GM21723 (cell line): ENCODE data around the gene AP2S1.
"Not testable (repeated sequence)": the region's sequence is repeated elsewhere in the genome, so short reads cannot be mapped to it uniquely, and the experiment has no call there.

Source experiments
- ATAC-seq: cut with Tn5 transposase; IDR thresholded peaks from one replicate; pipeline ENCODE4 v1.9.1; 2021; ENCODE audit warnings: mild to moderate bottlenecking, moderate library complexity; ENCODE audit not compliant: unreplicated experiment

The AP2S1 gene

GRCh38 chr19:46844067-46844489 lies 6.6 kb downstream of the AP2S1 start:
- ATAC-seq, result no peak

DNA sequence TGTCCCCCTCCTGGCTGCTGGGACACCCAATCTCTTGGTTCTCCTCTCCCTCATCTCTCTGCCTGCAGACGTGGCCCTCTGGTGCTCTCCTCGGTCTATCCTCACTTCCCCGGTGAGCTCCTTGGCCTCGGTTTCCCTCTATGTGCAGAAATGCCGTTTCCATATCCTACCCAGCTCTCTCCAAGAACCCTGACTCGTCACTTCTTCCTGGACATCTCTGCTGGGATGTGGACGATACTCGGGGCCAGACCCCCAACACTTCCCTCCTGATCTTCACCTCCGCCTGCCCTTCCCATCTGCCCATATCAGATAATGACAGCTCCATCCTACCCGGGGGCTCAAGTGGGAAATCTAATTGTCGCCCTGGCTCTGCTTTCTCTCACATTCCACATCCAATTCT lies 7.9 kb downstream of the AP2S1 start:
- no peak for ATAC-seq

DNA sequence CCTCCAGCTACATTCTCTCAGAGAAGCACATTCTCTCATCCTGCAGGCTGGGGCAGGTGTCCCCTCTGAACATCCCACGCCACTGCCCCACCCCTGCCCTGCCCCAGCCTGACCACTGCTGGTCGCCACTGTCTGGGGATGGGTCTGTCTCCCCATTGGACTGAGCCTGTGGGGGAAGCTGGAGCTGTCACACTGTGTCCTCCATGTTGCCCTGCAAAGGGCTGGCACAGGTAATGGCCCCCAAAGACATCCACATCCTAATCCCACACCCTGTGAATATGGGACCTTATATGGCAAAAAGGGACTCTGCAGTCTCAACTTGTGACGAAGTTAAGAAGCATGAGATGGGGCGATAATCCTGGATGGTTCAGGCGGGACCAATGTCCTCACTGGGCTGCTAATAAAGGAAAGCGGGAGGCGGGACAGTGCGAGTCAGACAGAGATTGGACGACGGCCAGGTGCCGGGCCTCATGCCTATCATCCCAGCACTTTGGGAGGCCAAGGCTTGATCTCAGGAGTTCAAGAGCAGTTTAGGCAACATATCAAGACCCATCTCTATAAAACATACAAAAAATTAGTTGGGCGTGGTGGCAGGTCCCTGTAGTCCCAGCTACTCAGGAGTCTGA lies 9.1 kb downstream of the AP2S1 start:
- no peak for ATAC-seq

DNA sequence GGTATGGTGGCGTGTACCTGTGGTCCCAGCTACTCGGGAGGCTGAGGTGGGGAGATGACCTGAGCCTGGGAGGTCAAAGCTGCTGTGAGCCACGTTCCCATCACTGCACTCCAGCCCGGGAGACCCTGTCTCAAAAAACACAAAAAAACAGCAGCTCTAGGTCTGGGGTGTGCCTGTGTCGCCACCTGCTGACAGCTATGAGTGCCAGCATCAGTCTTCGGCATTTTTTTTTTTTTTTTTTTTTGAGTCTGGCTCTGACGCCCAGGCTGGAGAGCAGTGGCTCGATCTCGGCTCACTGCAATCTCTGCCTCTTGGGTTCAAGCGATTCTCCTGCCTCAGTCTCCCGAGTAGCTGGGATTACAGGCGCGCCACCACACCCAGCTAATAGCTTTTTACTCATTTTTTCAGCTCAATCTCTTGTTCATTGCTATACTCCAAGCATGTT lies 10.1 kb downstream of the AP2S1 start:
- ATAC-seq, result no peak

DNA sequence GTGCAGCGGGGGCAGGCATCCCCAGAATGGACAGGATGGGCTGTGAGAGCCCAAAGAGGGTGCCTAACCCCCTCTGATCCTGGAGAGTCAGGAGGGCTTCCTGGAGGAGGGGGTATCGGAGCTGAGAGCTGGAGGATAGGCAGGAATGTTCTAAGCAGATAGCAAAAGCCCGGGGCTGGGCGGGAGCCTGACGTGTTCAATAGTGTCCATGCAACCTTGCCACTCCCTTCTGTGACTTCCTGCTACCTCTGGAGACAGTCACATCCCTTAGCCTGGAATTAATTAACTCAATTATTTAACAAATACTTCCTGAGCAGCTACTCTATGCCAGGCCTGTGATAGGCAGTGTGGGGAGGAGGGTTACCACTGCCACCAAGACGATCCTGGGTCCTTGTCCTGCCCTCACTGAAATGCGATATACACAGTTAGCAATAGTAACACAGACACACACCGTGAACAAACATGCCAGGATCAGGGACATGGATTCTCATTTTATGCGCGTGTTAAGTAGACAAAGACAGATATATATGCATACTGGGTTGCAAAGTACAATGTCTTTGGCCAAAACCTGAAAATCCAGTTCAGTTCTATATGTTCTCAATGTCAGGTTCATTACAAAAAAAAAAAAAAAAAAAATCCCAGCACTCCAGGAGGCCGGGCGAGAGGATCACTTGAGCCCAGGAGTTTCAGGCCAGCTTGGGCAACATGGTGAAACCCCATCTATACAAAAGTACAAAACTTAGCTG lies 10.7 kb downstream of the AP2S1 start:
- no peak for ATAC-seq

DNA sequence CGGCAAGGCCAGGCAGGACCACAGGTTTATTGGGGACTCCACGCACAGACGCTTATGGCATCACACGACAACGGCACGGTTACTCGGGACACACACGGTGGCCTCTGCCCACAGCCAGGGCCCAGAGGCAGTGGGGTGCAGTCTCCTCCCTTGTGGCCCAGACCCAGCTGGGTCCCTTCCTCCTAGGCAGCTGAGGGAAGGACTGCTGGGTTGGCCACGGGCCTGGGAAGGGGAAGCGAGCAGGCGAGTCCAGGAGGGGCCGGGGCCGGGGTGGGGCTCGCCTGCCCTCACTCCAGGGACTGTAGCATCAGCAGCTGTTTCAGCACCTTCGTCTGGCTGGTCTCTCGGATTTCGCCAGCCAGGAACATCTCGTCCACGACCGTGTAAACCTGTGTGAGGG lies 12.5 kb downstream of the AP2S1 start:
- no peak for ATAC-seq

- ATAC-seq, result no peak
These were observed 15.7 kb downstream of the AP2S1 start for GRCh38 chr19:46834984-46835383.

DNA sequence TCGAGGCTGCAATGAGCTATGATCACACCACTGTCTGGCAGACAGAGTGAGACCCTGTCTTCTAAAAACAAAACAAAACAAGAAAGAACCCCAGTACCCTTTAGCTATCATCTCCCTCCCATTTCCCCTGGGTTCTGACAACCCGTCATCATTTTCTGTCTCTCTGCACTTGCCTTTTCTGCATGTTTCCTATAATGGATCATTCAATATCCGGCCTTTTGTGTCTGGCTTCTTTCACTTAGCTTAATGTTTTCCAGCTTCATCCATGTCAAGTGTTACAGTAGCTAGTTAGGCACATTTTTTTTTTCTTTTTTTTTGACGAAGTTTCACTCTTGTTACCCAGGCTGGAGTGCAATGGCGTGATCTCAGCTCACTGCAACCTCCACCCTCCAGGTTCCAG lies 16.5 kb downstream of the AP2S1 start:
- no peak for ATAC-seq

GRCh38 chr19:46830864-46831263 lies 19.8 kb downstream of the AP2S1 start:
- ATAC-seq, result no peak

GRCh38 chr19:46828484-46828883 lies 22.2 kb downstream of the AP2S1 start:
- no peak for ATAC-seq

DNA sequence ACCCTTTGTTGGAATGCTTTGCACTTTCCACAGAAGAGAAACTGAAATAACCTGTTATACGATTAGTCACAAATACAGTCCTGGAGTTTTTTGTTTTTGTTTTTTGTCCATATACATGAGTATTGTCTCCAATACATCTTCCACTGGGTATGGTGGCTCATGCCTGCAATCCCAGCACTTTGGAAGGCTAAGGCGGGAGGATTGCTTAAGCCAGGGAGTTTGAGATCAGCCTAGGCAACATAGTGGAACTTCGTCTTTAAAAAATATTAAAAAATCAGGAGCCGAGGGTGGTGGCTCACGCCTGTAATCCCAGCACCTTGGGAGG lies 25.0 kb downstream of the AP2S1 start:
- no peak for ATAC-seq

DNA sequence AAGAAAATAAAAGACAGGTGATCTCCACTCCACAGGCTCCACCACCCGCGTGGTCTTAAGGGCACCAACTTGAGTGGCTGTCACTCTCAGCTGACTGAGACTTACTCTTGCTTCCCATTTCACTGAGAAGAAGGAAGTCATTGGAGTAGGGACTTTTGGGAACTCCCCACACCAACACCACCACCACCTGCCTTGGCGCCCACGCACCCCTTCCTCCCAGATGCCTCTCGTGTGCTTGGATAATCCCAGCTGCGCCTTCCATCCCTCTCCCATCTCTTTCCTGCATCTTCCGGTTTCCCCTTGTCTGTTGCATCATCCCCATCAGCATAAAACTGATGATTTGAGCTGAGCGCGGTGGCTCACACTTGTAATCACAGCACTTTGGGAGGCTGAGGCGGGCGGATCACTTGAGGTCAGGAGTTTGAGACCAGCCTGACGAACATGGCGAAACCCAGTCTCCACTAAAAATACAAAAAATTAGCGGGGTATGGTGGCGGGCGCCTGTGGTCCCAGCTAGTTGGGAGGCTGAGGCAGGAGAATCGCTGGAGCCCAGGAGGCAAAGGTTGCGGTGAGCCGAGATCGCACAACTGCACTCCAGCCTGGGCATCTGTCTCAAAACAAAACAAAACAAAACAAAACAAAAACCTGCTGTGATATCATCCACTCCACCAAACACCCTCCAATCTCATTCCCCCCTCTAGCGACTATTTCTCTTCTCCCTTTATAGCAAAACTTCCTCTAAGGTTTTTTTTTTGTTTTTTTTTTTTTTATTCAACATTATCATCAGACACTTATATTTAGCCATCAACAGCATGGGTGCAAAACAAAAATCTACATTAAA lies 25.5 kb downstream of the AP2S1 start:
- ATAC-seq, result no peak

- ATAC-seq, result no peak
These were observed 27.6 kb downstream of the AP2S1 start for GRCh38 chr19:46823049-46823448.

- not testable (repeated sequence) for ATAC-seq
These were observed 28.2 kb downstream of the AP2S1 start for GRCh38 chr19:46822410-46822787.

DNA sequence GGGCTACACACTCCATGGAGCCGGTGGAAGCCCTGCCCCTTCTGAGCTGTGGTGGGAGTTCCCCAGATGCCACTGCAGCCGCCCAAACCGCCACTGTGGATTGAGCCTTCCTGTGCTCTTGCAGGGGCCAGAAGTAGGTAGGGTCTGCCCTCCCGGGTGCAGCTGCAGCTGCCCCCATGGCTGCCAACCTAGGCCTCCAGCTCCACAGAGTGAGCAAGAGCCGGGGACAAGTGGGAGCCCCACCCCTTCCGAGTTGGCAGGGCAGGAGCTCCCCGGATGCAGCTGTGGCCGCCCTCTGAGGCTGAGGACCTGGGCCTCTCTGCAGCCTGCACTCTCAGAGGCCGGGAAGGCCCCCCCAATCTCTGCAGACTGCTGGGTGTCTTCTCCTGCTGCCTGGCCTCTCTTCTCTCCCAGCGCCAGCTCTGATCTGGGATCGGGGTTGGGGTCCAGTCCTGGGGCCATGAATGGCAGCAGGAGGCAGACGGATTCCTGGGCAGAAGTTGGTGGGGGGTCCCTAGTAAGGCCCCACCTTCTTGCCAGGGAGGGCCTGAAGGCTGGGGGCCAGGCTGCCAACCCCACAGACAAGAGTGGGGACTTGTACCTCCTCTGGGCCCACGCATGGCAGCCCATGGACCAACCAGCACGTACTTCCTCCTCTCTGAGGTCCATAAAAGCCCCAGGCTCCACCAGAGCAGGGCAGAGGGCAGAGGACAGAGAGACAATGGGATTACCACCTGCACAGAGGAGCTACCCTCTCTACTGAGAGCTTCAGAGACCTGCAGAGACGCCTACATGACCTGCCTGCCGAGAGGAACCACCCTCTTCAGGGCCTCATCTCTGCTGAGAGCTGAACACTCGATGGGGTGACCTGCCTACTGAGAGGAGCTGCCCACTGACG lies 28.9 kb downstream of the AP2S1 start:
- no peak for ATAC-seq

DNA sequence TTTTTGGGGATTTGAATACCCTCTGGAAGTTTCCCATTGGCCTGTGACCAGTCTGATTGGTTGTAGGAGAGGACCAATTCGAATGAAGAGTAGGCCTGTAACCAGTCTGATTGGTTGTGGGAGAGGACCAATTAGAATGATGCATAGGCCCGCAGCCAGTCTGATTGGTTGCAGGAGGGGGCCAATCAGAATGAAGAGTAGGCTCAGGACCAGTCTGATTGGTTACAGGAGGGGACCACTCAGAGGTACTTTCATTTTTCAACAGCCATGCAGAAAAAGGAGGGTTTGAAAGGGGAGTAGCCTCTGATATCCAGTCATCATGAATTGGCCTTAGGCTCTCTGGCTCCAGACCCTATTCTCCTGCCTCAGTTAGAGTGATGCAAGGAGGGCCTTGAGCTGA lies 31.8 kb downstream of the AP2S1 start:
- ATAC-seq, result no peak

GRCh38 chr19:46815833-46816627 lies 34.6 kb downstream of the AP2S1 start:
- ATAC-seq, result no peak

DNA sequence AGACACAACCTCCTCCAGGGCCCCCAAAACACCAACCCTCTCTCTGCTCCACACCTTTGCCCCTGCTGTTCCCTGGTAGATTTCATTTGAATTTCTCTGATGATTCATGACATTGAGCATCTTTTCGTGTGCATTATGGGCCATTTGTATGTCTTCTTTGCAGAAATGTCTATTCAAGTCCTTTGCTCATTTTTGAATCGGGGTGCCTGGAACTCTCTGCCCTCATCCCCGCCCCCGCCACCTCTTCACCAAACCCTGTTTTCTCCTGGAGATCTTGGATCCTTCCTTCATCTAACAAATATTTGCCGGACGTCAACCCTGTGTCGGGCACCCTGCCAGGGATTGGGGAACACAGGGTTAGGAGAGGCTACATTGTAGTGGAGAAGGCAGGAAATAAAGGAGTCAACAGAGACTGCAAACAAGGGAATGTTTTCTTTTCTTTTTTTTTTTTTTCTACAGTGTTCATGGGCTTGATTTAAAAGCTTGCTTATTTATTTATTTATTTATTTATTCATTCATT lies 36.7 kb downstream of the AP2S1 start:
- ATAC-seq, result no peak

DNA sequence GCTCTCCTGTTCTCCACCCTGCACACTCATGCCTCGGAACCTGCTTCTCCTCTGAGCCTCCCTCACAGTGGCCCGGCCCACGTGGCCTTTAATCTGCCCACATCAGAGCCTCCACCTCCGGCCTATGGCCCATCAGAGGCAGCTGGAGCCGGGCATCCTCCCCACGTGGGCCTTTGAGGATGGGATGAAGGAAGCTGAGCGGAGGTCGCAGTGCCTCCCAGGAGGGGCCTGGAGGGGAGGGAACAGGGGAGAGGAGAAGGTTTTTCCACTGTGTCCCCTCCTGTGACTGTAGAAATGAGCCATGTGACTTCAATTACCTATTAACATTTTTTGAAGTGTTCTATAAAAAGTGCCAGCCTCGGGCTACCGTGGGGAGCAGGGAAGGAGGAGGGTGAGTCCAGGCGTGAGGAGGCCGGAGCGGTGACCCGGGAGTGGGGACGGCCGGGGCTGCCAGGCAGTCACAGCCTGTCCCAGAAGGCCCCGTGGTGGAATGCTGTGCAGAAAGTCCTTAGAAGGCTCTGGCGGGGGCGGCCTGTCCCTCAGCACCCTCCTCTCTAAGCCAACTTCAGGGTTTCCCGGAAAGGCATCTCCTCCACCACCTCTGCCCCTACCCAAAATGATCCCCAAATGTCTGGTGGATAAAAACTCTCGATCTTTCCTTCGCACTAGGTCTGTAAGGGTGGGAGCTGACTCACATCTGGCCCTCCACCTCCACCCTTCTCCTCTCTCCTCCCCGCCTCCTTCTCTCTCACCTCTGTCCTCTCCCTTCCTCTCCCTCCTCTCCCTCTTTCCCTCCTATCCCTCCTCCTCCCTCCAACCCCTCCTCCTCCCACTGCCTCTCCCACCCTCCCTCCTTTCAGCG lies 37.4 kb downstream of the AP2S1 start:
- no peak for ATAC-seq
